Uterus (tissue), 4 donors: ENCODE data around the gene CASTOR1. TPM values are rescaled to one million over a fixed set of nuclear protein-coding genes. Genes with fewer than 3 reads are reported as not detected.

Experiments
- DNase-seq, 2 donors: peaks; one replicate each; pipeline ENCODE4 v3.0.0-alpha.2; 2019 to 2020
- H3K27ac ChIP-seq, 2 donors: fragments of 200-600 bp; sonication (generic); 1 replicate in 1 of 2; 2 replicates in 1 of 2; pipeline ENCODE4 v1.5.1; 2016 to 2018
- H3K27me3 ChIP-seq, 2 donors: fragments of 200-600 bp; sonication (generic); one replicate each; pipeline ENCODE4 v1.5.1; 2018 to 2019; ENCODE audit warnings: control low read depth in 1 of 2
- H3K36me3 ChIP-seq, 2 donors: fragments of 200-600 bp; sonication (generic); one replicate each; pipeline ENCODE4 v1.5.1; 2019; ENCODE audit warnings: control low read depth in 1 of 2
- H3K4me1 ChIP-seq, 2 donors: fragments of 200-600 bp; sonication (generic); one replicate each; pipeline ENCODE4 v1.5.1; 2018 to 2019; ENCODE audit warnings: control low read depth in 1 of 2
- H3K4me3 ChIP-seq, 2 donors: fragments of 200-600 bp; sonication (generic); 1 replicate in 1 of 2; 2 replicates in 1 of 2; pipeline ENCODE4 v1.5.1; 2018 to 2019; ENCODE audit warnings: mild to moderate bottlenecking in 1 of 2
- H3K9me3 ChIP-seq, 2 donors: fragments of 200-600 bp; sonication (generic); one replicate each; pipeline ENCODE4 v1.5.1; 2019; ENCODE audit warnings: control low read depth in 1 of 2
- CTCF ChIP-seq, 4 experiments: fragments of 200-600 bp in 2 of 4; fragments of 450-650 bp in 2 of 4; sonication (generic) in 2 of 4; IDR thresholded peaks; one replicate each; pipeline ENCODE4 v1.5.1; 2016 to 2019; ENCODE audit warnings: antibody characterized with exemption in 4 of 4, mild to moderate bottlenecking in 2 of 4, moderate library complexity in 1 of 4
- POLR2A ChIP-seq, 2 donors: fragments of 450-650 bp; IDR thresholded peaks; one replicate each; pipeline ENCODE4 v1.6.1; 2016; ENCODE audit warnings: antibody characterized with exemption in 2 of 2, mild to moderate bottlenecking in 1 of 2, moderate library complexity in 1 of 2
- intact Hi-C: fragments of 100-400 bp; cut with DNase I; formaldehyde crosslinking; loops from one replicate; pipeline ENCODE4 v1.15.1; 2023; ENCODE audit warnings: low total_unique reads
- total RNA-seq, 4 donors: library from RNA; depleted of rRNA in 3 of 4; stranded (reverse); fragments of >200 nt in 3 of 4; gene quantifications; one replicate each; pipeline versions ENCODE4 v1.1.0 to v1.2.4, GENCODE V29; 2014 to 2023
- donor health status: DM: yes; HTN: yes; CAD: no.

CASTOR1 gene
- total RNA-seq, 4 donors from 2014 or later, result 15.8 to 67.1 (median 27.7) TPM

GRCh38 chr22:30250661-30251267, 38.5 kb downstream of the CASTOR1 start:
- Histone ChIP-seq H3K4me3 (no peak overlapping the region), H3K9me3 (no peaks in the 10 kb centered on the region), H3K36me3 (no peaks in the 10 kb centered on the region), H3K4me1 (peaks cover 0 to 6% of the 10 kb centered on the region in 2 donors), H3K27me3 (no peaks in the 10 kb centered on the region), H3K27ac (no peak overlapping the region)
- TF ChIP-seq POLR2A (IDR thresholded peaks at IDR 0.05), result no peak
- no peak for TF ChIP-seq CTCF (IDR thresholded peaks at IDR 0.05)
- no peak for DNase-seq
- intact Hi-C loops, result no loop called here

- Histone ChIP-seq H3K4me3 (no peak overlapping the region), H3K9me3 (no peaks in the 10 kb centered on the region), H3K4me1 (peaks cover 0 to 8% of the 10 kb centered on the region in 2 donors), H3K36me3 (no peaks in the 10 kb centered on the region), H3K27me3 (no peaks in the 10 kb centered on the region), H3K27ac (no peak overlapping the region)
- TF ChIP-seq CTCF (IDR thresholded peaks at IDR 0.05) (no peak), POLR2A (IDR thresholded peaks at IDR 0.05) (no peak)
- intact Hi-C loops, result no loop called here
- no peak for DNase-seq
Measured at GRCh38 chr22:30250039-30250565, 39.2 kb downstream of the CASTOR1 start.

- Histone ChIP-seq H3K27me3 (no peaks in the 10 kb centered on the region), H3K27ac (peak overlapping the region in 1 of 2 donors; percentile 37), H3K36me3 (no peaks in the 10 kb centered on the region), H3K4me3 (no peak overlapping the region), H3K9me3 (no peaks in the 10 kb centered on the region), H3K4me1 (peaks cover 0 to 8% of the 10 kb centered on the region in 2 donors)
- no peak for TF ChIP-seq POLR2A (IDR thresholded peaks at IDR 0.05)
- TF ChIP-seq CTCF (IDR thresholded peaks at IDR 0.05), result no peak
- DNase-seq, result peak; percentile 51 to 68
- intact Hi-C loops, result no loop called here
Measured at GRCh38 chr22:30249049-30250038, 40.0 kb downstream of the CASTOR1 start.

- TF ChIP-seq CTCF (IDR thresholded peaks at IDR 0.05) (no peak), POLR2A (IDR thresholded peaks at IDR 0.05) (no peak)
- Histone ChIP-seq H3K27me3 (no peaks in the 10 kb centered on the region), H3K9me3 (no peaks in the 10 kb centered on the region), H3K36me3 (no peaks in the 10 kb centered on the region), H3K4me1 (peaks cover 0 to 8% of the 10 kb centered on the region in 2 donors), H3K27ac (peak overlapping the region in 1 of 2 donors; percentile 37), H3K4me3 (no peak overlapping the region)
- no peak for DNase-seq
- intact Hi-C loops, result no loop called here
Measured at GRCh38 chr22:30248484-30248883, 40.8 kb downstream of the CASTOR1 start.

- intact Hi-C loops, result no loop called here
- Histone ChIP-seq H3K27me3 (no peaks in the 10 kb centered on the region), H3K4me3 (no peak overlapping the region), H3K4me1 (peaks cover 0 to 8% of the 10 kb centered on the region in 2 donors), H3K9me3 (no peaks in the 10 kb centered on the region), H3K27ac (no peak overlapping the region), H3K36me3 (no peaks in the 10 kb centered on the region)
- TF ChIP-seq POLR2A (IDR thresholded peaks at IDR 0.05), result no peak
- no peak for TF ChIP-seq CTCF (IDR thresholded peaks at IDR 0.05)
- no peak for DNase-seq
Measured at GRCh38 chr22:30247974-30248373, 41.3 kb downstream of the CASTOR1 start.
